ENCODE measurements around the gene ZNF239.
"Not testable (repeated sequence)": the region's sequence is repeated elsewhere in the genome, so short reads cannot be mapped to it uniquely, and the experiment has no call there.

ZNF239 gene

GRCh38 chr10:43574001-43574892, at the start of gene ZNF239:
Gene ZNF239, minus strand, starts transcription at chr10:43574616. Its CDS starts 16,537 bp downstream, at chr10:43558079.
- peak; percentile 79 for DNase-seq (ENCODE audit: low read depth)

GRCh38 chr10:43623351-43623750, 48.9 kb upstream of the ZNF239 start:
- DNase-seq (ENCODE audit: low read depth): no peak

- DNase-seq (ENCODE audit: low read depth): no peak
Measured at GRCh38 chr10:43622038-43622437, 47.6 kb upstream of the ZNF239 start.

DNA sequence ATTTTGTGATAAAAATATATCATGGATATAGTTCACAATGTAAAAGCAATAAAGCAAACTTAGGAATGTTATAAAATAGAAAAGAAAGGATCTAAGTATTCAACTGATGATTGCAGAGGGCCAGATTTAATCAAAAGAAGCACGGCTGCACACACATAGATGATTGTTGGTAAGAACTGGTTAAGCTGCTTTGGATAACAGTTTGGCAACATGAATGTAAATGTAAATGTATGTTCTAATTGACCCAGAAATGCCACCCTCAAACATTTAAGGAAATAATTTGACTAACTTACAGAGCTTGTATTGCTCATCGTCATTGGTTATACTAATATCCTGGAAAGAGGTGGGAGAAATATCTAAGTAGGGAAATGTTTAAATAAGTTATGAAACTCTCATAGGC, 45.0 kb upstream of the ZNF239 start:
- DNase-seq (ENCODE audit: low read depth): no peak

GRCh38 chr10:43616697-43617370, 42.4 kb upstream of the ZNF239 start:
- DNase-seq (ENCODE audit: low read depth): no peak

GRCh38 chr10:43610636-43611035, 36.2 kb upstream of the ZNF239 start:
- no peak for DNase-seq (ENCODE audit: low read depth)

GRCh38 chr10:43607199-43607573, 32.8 kb upstream of the ZNF239 start:
- DNase-seq (ENCODE audit: low read depth): no peak

GRCh38 chr10:43606323-43607198, 32.1 kb upstream of the ZNF239 start, which contains the start of gene ZNF485:
Gene ZNF485, plus strand, starts transcription at chr10:43606438. Its CDS starts 613 bp downstream, at chr10:43607051.
- DNase-seq (ENCODE audit: low read depth): peak; percentile 62

DNA sequence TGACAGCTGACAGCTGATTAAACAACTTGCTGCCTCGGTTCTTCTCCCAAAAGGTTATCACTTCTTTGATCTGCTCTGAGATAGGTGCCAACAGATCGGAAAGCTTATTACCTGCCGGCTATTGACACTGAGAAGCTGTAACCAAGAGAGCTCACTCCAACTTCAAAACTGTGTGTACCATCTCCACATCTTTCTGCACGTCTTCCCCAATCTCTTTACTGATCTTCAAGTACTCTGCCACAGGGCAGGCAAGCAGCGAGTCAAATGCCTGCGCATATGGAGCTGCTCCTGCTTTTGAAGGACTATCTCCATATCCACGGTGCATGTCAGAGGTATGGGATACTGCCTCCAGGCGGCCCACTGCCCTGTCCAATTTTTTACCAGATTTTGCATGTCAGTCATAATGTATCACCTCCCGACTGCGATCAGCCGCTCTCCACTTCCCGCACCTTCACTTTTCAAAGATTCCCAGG, 31.5 kb upstream of the ZNF239 start:
- no peak for DNase-seq (ENCODE audit: low read depth)

DNA sequence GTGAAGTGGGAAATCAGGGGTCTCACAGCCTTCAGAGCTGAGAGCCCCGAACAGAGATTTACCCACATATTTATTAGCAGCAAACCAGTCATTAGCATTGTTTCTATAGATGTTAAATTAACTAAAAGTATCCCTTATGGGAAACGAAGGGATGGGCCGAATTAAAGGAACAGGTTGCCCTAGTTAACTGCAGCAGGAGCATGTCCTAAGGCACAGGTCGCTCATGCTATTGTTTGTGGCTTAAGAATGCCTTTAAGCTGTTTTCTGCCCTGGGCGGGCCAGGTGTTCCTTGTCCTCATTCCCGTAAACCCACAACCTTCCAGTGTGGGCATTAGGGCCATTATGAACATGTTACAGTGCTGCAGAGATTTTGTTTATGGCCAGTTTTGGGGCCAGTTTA, 27.2 kb upstream of the ZNF239 start:
- not testable (repeated sequence) for DNase-seq (ENCODE audit: low read depth)

DNA sequence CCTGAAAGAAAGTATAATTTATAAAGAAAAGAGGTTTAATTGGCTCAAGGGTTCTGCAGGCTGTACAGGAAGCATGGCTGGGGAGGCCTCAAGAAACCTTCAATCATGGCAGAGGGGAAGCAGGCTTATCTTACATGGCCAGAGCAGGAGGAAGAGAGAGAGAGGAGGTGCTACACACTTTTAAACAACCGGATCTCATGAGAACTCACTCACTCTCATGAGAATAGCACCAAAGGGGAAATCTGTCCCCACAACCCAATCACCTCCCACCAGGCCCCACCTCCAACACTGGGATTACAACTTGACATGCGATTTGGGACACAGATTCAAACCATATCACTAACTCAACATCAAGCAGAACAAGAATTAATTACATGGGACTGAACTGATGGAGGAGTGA, 24.9 kb upstream of the ZNF239 start:
- no peak for DNase-seq (ENCODE audit: low read depth)

DNA sequence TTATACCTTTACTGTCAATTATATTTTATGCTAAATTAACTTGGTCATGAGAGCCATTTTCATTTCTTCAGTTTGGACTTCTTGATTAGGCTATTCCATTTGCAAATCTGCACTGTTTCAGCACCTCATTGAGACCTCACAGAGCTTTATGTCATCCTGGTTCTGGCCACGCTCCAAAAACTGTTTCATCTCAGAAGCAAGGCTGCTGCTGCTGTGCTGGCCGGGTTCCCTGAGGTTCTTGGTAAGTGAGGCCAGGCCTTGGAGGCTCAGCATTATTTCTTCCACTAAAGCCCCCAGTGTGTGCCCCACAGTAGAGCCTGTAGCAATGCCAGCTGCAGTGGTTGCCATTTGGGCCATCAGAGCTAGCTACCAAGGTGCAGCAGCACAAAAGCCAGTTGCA, 24.0 kb upstream of the ZNF239 start:
- no peak for DNase-seq (ENCODE audit: low read depth)

GRCh38 chr10:43596546-43596945, 22.1 kb upstream of the ZNF239 start:
- DNase-seq (ENCODE audit: low read depth): no peak

DNA sequence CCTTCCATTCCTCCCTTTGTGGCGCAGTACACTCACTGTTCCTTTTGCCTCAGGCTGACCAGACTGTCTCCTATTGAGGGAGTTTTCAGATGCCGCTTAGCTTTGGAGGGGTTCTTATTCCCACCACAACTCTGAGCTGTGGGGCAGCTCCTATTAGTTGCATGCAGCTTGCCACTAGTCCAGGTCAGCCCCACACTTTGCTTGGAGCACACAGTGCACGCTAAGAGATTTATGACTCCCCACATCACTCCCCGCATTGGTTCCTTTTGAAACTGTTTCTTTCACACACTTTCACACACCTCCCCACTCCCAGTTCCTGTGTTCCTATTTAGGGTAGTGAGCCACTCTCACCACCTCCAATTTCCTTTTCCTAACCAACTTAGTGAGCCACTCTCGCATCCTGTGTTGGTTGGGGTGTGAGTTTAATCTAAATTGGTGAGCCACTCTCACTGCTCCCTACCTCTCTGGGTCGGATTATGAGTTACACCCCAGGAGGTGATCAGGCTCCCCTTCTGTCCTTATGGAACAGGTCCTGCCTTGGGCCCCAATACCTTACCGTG, 21.4 kb upstream of the ZNF239 start:
- no peak for DNase-seq (ENCODE audit: low read depth)

DNA sequence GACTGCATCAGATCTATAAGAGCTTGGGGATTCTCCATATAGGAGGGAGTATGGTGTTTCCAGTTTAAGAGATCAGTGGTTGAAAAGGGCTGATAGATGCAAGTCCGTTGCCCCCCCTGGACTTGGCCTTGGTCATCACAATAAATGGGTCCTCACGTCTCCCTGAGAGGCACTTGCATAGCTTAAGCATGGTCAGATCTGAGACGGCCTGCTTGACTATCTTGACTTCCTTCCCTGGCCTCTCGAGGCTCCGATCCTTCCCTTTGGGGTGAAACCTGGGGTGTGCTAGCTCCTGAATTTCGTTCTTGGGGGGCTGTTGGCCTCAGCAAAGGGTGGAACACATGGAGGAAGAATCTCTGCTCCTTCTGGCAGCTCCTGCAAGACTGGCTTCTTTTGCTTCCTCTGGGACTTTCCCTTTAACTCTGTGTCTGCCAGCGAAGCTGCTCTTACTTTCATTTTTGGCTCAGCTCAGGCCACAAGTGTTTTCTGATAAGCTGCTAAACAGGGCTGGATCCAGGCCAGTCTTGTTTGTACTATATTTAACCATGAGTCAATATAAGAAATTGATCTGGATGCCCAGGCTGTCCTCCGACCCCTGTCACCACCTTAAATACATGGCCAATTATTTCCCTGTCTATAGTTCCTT, 20.7 kb upstream of the ZNF239 start:
- no peak for DNase-seq (ENCODE audit: low read depth)

DNA sequence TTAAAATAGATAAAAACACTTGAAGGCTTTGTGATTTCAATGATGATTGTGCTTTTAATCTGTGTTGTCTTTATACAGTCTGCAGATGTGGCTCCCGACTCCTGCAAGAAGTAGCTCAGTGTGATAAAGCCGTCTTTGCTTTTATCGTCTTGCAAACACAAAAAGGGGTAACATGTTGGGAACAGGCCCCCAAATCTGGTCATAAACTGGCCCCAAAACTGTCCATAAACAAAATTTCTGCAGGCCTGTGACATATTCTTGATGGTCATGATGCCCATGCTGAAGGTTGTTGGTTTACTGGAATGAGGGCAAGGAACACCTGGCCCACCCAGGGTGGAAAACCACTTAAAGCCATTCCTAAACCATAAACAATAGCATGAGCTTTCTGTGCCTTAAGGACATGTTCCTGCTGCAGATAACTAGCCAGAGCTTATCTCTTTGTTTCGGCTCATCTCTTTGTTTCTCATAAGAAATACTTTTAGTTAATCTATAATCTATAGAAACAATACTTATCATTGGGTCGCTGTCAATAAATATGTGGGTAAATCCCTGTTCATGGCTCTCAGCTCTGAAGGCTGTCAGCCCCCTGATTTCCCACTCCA, 17.0 kb upstream of the ZNF239 start:
- no peak for DNase-seq (ENCODE audit: low read depth)

- DNase-seq (ENCODE audit: low read depth): not testable (repeated sequence)
Measured at GRCh38 chr10:43586730-43587115, 12.3 kb upstream of the ZNF239 start.

DNA sequence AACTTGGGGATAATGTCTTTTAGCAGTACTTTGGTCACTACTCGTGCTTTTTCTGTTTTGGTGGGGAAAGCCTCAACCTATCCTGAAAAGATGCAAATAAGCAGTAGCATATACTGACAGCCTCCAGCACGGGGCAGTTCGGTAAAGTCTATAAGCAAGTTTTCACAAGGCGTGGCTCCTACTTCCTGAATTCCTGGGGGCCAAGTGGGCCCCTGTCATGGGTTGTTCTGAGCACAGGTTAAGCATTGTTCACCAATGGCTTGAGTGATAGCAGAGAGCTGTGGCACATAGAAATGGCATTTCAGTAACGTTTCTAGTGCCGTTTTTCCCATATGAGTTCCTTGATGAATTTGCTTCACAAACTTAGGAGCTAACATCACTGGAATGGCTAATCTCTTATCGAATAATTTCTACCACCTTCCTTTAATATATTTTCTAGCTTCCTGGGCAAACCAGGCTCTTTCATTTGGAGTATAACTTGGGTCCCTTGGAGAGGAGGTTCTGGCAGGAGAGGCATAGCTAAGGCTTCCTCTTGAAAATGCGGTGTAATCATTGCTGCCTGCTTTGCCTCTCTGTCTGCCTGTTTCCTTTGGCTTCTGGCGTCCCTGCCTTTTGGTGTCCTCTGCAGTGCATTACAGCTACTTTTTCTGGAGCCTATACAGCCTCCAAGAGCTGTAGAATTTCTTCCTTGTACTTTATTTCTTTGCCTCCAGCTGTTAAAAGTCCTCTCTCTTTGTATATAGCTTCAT, 11.7 kb upstream of the ZNF239 start:
- no peak for DNase-seq (ENCODE audit: low read depth)

GRCh38 chr10:43585046-43585445, 10.6 kb upstream of the ZNF239 start:
- no peak for DNase-seq (ENCODE audit: low read depth)

- no peak for DNase-seq (ENCODE audit: low read depth)
Measured at GRCh38 chr10:43584051-43584450, 9.6 kb upstream of the ZNF239 start.
